ENCODE measurements around the gene SRM. TPM values are rescaled to one million over a fixed set of nuclear protein-coding genes. Genes with fewer than 3 reads are reported as not detected.
"Not testable (repeated sequence)": the region's sequence is repeated elsewhere in the genome, so short reads cannot be mapped to it uniquely, and the experiment has no call there.

SRM gene
- total and polyA plus RNA-seq, 2 donors (not counting 1 experiment from before 2014, with no cell fraction given) = 38.9 to 79.2 TPM

DNA sequence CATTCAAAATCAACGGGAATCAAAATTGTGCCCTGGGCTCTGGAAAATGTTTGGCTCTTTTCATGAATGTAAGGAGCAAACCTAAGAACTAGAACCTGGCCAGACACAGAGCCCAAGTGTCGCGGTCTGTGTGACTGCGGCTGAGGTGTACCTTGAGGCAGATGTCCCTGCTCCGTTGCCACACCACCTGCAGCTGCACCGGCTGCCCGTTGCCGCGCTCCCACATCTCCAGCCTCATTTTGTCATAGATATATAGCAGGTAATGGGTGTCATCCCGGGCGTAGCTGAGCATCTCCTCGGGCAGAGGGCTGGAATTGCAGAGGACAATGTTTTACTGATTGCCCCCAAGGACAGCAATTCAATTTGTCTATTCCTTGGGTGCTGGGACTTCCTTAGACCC is 21.1 kb upstream of the SRM start:
- Histone ChIP-seq H3K9ac (ENCODE audit: low read length) (no peak overlapping the region), H3K36me3 (replicated peaks in 1 of 2; ENCODE audit: control extremely low read depth in 1 of 2, control insufficient read depth in 1 of 2, extremely low read depth in 1 of 2, insufficient read depth in 2 of 2, low read length in 1 of 2) (peaks cover 4 to 67% of the 10 kb centered on the region in 2 experiments), H3K27me3 (replicated peaks in 1 of 4; ENCODE audit: control extremely low read depth in 1 of 4, control insufficient read depth in 3 of 4, insufficient read depth in 4 of 4, low read length in 3 of 4) (no peaks in the 10 kb centered on the region), H3K4me3 (ENCODE audit: control extremely low read depth in 1 of 5, extremely low read depth in 1 of 5, insufficient read depth in 1 of 5, low read depth in 2 of 5, low read length in 4 of 5) (no peak overlapping the region), H3K27ac (ENCODE audit: low read length in 2 of 2) (no peak overlapping the region), H3K9me3 (ENCODE audit: control extremely low read depth in 1 of 3, control insufficient read depth in 2 of 3, insufficient read depth in 1 of 3, low read length in 2 of 3) (no peaks in the 10 kb centered on the region), H2AFZ (ENCODE audit: insufficient read depth, low read depth, low read length, poor library complexity, severe bottlenecking) (no peak overlapping the region), H4K20me1 (ENCODE audit: control insufficient read depth, insufficient read depth, low read length, poor library complexity, severe bottlenecking) (no peaks in the 10 kb centered on the region), H3K4me2 (replicated peaks; ENCODE audit: low read depth, low read length, poor library complexity, severe bottlenecking) (no peak overlapping the region), H3K4me1 (ENCODE audit: control insufficient read depth in 2 of 2, insufficient read depth in 2 of 2, low read length in 2 of 2) (no peaks in the 10 kb centered on the region), H3K79me2 (ENCODE audit: control insufficient read depth, insufficient read depth, low read length) (no peaks in the 10 kb centered on the region)
- Mint-ChIP-seq H3K27ac (no peak overlapping the region), H3K4me1 (no peaks in the 10 kb centered on the region), H3K27me3 (no peaks in the 10 kb centered on the region), H3K4me3 (no peak overlapping the region), H3K9me3 (ENCODE audit: insufficient read depth) (no peaks in the 10 kb centered on the region)
- CTCF ChIA-PET = interaction anchor here (3.8 kb wide), 1 partner anchor 44 kb away, joined by 13 read pairs; no protein-coding TSS in a partner anchor
- intact Hi-C loops (cut with micrococcal nuclease) = no loop called here
- ATAC-seq (ENCODE audit: low read depth) = no peak
- 97% methylated on average over 6 of the region's 12 CpGs for WGBS (ENCODE audit: insufficient coverage)
- DNase-seq = no peak
- TF ChIP-seq, protein P1, sequence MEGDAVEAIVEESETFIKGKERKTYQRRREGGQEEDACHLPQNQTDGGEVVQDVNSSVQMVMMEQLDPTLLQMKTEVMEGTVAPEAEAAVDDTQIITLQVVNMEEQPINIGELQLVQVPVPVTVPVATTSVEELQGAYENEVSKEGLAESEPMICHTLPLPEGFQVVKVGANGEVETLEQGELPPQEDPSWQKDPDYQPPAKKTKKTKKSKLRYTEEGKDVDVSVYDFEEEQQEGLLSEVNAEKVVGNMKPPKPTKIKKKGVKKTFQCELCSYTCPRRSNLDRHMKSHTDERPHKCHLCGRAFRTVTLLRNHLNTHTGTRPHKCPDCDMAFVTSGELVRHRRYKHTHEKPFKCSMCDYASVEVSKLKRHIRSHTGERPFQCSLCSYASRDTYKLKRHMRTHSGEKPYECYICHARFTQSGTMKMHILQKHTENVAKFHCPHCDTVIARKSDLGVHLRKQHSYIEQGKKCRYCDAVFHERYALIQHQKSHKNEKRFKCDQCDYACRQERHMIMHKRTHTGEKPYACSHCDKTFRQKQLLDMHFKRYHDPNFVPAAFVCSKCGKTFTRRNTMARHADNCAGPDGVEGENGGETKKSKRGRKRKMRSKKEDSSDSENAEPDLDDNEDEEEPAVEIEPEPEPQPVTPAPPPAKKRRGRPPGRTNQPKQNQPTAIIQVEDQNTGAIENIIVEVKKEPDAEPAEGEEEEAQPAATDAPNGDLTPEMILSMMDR (IDR thresholded peaks at IDR 0.05) = no peak
- no peak for TF ChIP-seq EZH2 (IDR thresholded peaks at IDR 0.05; ENCODE audit: borderline replicate concordance, insufficient read depth, low read depth, low read length, poor library complexity, severe bottlenecking)
- POLR2A ChIA-PET = no interaction called here

DNA sequence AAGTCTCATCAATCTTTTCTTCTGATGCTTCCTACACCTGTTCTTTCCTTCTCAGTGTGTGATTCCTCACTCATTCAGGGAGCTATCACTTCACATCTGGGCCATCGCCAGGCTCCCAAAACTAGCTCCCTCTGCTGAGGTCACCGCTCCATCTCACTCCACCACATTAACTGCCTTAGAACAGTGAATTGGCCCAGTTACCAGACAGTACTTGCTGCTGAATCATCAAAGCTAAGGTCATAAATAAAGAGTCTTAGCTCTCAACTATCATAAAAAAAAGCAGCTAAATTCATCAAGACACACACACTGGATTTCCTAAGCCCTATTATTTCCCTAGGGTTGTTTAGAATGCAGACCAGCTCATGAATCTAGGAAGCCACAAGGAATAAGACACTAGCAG is 18.8 kb upstream of the SRM start:
- Mint-ChIP-seq H3K4me1 (no peaks in the 10 kb centered on the region), H3K27ac (no peak overlapping the region), H3K4me3 (no peak overlapping the region), H3K27me3 (no peaks in the 10 kb centered on the region), H3K9me3 (ENCODE audit: insufficient read depth) (no peaks in the 10 kb centered on the region)
- Histone ChIP-seq H3K79me2 (ENCODE audit: control insufficient read depth, insufficient read depth, low read length) (no peaks in the 10 kb centered on the region), H3K27ac (ENCODE audit: low read length in 2 of 2) (no peak overlapping the region), H2AFZ (ENCODE audit: insufficient read depth, low read depth, low read length, poor library complexity, severe bottlenecking) (no peak overlapping the region), H3K4me2 (replicated peaks; ENCODE audit: low read depth, low read length, poor library complexity, severe bottlenecking) (no peak overlapping the region), H3K9ac (ENCODE audit: low read length) (no peak overlapping the region), H3K4me1 (ENCODE audit: control insufficient read depth in 2 of 2, insufficient read depth in 2 of 2, low read length in 2 of 2) (no peaks in the 10 kb centered on the region), H3K27me3 (replicated peaks in 1 of 4; ENCODE audit: control extremely low read depth in 1 of 4, control insufficient read depth in 3 of 4, insufficient read depth in 4 of 4, low read length in 3 of 4) (no peaks in the 10 kb centered on the region), H3K36me3 (replicated peaks in 1 of 2; ENCODE audit: control extremely low read depth in 1 of 2, control insufficient read depth in 1 of 2, extremely low read depth in 1 of 2, insufficient read depth in 2 of 2, low read length in 1 of 2) (peaks cover 4 to 86% of the 10 kb centered on the region in 2 experiments), H4K20me1 (ENCODE audit: control insufficient read depth, insufficient read depth, low read length, poor library complexity, severe bottlenecking) (no peaks in the 10 kb centered on the region), H3K9me3 (ENCODE audit: control extremely low read depth in 1 of 3, control insufficient read depth in 2 of 3, insufficient read depth in 1 of 3, low read length in 2 of 3) (no peaks in the 10 kb centered on the region), H3K4me3 (ENCODE audit: control extremely low read depth in 1 of 5, extremely low read depth in 1 of 5, insufficient read depth in 1 of 5, low read depth in 2 of 5, low read length in 4 of 5) (no peak overlapping the region)
- ChIA-PET POLR2A (no interaction called here), CTCF (interaction anchor here (3.8 kb wide), 1 partner anchor 41 kb away, joined by 13 read pairs; no protein-coding TSS in a partner anchor)
- DNase-seq (no peak), ATAC-seq (ENCODE audit: low read depth) (no peak)
- intact Hi-C loops (cut with micrococcal nuclease) = no loop called here
- 100% methylated on average over 2 of the region's 2 CpGs for WGBS (ENCODE audit: insufficient coverage)
- TF ChIP-seq EZH2 (IDR thresholded peaks at IDR 0.05; ENCODE audit: borderline replicate concordance, insufficient read depth, low read depth, low read length, poor library complexity, severe bottlenecking) = no peak
- TF ChIP-seq, protein P1 (IDR thresholded peaks at IDR 0.05) = no peak

DNA sequence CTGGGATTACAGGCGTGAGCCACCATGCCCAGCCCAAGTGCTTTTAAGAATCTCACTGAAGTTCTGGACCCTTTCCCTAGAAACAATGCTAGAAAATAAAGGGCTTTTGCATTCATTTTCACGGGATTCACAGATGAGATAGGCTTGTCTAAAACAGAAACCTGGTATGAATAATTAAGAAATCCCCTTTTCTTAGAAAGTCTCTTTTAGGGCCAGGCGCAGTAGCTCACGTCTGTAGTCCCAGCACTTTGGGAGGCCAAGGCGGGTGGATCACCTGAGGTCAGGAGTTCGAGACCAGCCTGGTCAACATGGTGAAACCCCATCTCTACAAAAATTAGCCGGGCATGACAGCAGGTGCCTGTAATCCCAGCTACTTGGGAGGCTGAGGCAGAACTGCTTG is 13.6 kb upstream of the SRM start:
- H4K20me1 ChIP-seq (ENCODE audit: control insufficient read depth, insufficient read depth, low read length, poor library complexity, severe bottlenecking); H3K79me2 ChIP-seq (ENCODE audit: control insufficient read depth, insufficient read depth, low read length); DNase-seq; H3K9me3 Mint-ChIP-seq (ENCODE audit: insufficient read depth); H3K27me3 ChIP-seq (replicated peaks in 1 of 4; ENCODE audit: control extremely low read depth in 1 of 4, control insufficient read depth in 3 of 4, insufficient read depth in 4 of 4, low read length in 3 of 4); H3K4me3 Mint-ChIP-seq; H3K9ac ChIP-seq (ENCODE audit: low read length); H3K4me1 Mint-ChIP-seq; H3K27me3 Mint-ChIP-seq; H2AFZ ChIP-seq (ENCODE audit: insufficient read depth, low read depth, low read length, poor library complexity, severe bottlenecking); H3K4me1 ChIP-seq (ENCODE audit: control insufficient read depth in 2 of 2, insufficient read depth in 2 of 2, low read length in 2 of 2); POLR2A ChIA-PET; H3K4me2 ChIP-seq (replicated peaks; ENCODE audit: low read depth, low read length, poor library complexity, severe bottlenecking); H3K9me3 ChIP-seq (ENCODE audit: control extremely low read depth in 1 of 3, control insufficient read depth in 2 of 3, insufficient read depth in 1 of 3, low read length in 2 of 3); ATAC-seq (ENCODE audit: low read depth); intact Hi-C loops (cut with micrococcal nuclease); H3K27ac ChIP-seq (ENCODE audit: low read length in 2 of 2); H3K4me3 ChIP-seq (ENCODE audit: control extremely low read depth in 1 of 5, extremely low read depth in 1 of 5, insufficient read depth in 1 of 5, low read depth in 2 of 5, low read length in 4 of 5); H3K27ac Mint-ChIP-seq: not testable (repeated sequence)
- CTCF ChIA-PET = interaction anchor here (1.1 to 2.9 kb wide), 2 partner anchors 36 to 570 kb away, joined by 3 to 14 read pairs; no protein-coding TSS in a partner anchor
- 100% methylated on average over 4 of the region's 7 CpGs for WGBS (ENCODE audit: insufficient coverage)
- H3K36me3 ChIP-seq (replicated peaks in 1 of 2; ENCODE audit: control extremely low read depth in 1 of 2, control insufficient read depth in 1 of 2, extremely low read depth in 1 of 2, insufficient read depth in 2 of 2, low read length in 1 of 2) = peaks cover 4 to 87% of the 10 kb centered on the region in 2 experiments
